Hepatocyte (in vitro differentiated cells): ENCODE results near the gene MED7. TPM values are rescaled to one million over a fixed set of nuclear protein-coding genes. Genes with fewer than 3 reads are reported as not detected.
"Not testable (repeated sequence)": the region's sequence is repeated elsewhere in the genome, so short reads cannot be mapped to it uniquely, and the experiment has no call there.

Source experiments
- DNase-seq: peaks from one replicate; pipeline ENCODE4 v3.0.0-alpha.2; 2016; ENCODE audit warnings: low spot score
- H2AFZ ChIP-seq: fragments of 200-600 bp; sonication (generic); 2 replicates; pipeline ENCODE4 v1.6.0; 2016; ENCODE audit warnings: antibody characterized with exemption, mild to moderate bottlenecking
- H3K27ac ChIP-seq: fragments of 200-600 bp; sonication (generic); 2 replicates; pipeline ENCODE4 v1.5.1; 2016; ENCODE audit warnings: mild to moderate bottlenecking
- H3K27me3 ChIP-seq: fragments of 200-600 bp; sonication (generic); 2 replicates; pipeline ENCODE4 v1.6.1; 2016
- H3K36me3 ChIP-seq: fragments of 200-600 bp; sonication (generic); replicated peaks from 2 replicates; pipeline ENCODE4 v1.5.1; 2016; ENCODE audit warnings: low read depth; ENCODE audit not compliant: insufficient read depth
- H3K4me1 ChIP-seq: fragments of 200-600 bp; sonication (generic); 2 replicates; pipeline ENCODE4 v1.5.1; 2016; ENCODE audit warnings: mild to moderate bottlenecking, moderate library complexity; ENCODE audit not compliant: insufficient read depth
- H3K4me2 ChIP-seq: fragments of 200-600 bp; sonication (generic); 2 replicates; pipeline ENCODE4 v1.6.0; 2016
- H3K4me3 ChIP-seq: fragments of 200-600 bp; sonication (generic); 2 replicates; pipeline ENCODE4 v1.5.1; 2016; ENCODE audit warnings: mild to moderate bottlenecking
- H3K79me2 ChIP-seq: fragments of 200-600 bp; sonication (generic); 2 replicates; pipeline ENCODE4 v1.6.0; 2017; ENCODE audit warnings: mild to moderate bottlenecking
- H3K9me2 ChIP-seq: fragments of 200-600 bp; sonication (generic); replicated peaks from 2 replicates; pipeline ENCODE4 v1.6.0; 2017; ENCODE audit warnings: mild to moderate bottlenecking; ENCODE audit not compliant: insufficient read depth
- H3K9me3 ChIP-seq: fragments of 200-600 bp; sonication (generic); 2 replicates; pipeline ENCODE4 v1.5.1; 2016; ENCODE audit warnings: low read depth, mild to moderate bottlenecking
- H4K20me1 ChIP-seq: fragments of 200-600 bp; sonication (generic); 2 replicates; pipeline ENCODE4 v1.6.0; 2016; ENCODE audit warnings: mild to moderate bottlenecking; ENCODE audit not compliant: insufficient read depth, poor library complexity, severe bottlenecking
- EZH2 ChIP-seq: fragments of 200-600 bp; sonication (generic); IDR thresholded peaks from 2 replicates; pipeline ENCODE4 v1.6.1; 2016; ENCODE audit warnings: antibody characterized with exemption, mild to moderate bottlenecking, borderline replicate concordance
- EZH2phosphoT487 ChIP-seq: fragments of 200-600 bp; sonication (generic); IDR thresholded peaks from one replicate; pipeline ENCODE4 v1.6.1; 2018; ENCODE audit warnings: antibody characterized with exemption, mild to moderate bottlenecking, low read depth, moderate library complexity; ENCODE audit not compliant: unreplicated experiment, severe bottlenecking
- WGBS: methylation state at CpG from one replicate; pipeline ENCODE4 v1.1.6; 2016; ENCODE audit warnings: low lambda C conversion rate; ENCODE audit errors: missing lambda C conversion rate; 5-methylcytosine and 5-hydroxymethylcytosine counted together
- polyA plus RNA-seq: library from polyadenylated mRNA; unstranded; fragments of >200 nt; fragmentation: Nextera tagmentation; extraction: Ambion mirVana; gene quantifications from 2 replicates; pipeline ENCODE4 v1.2.1, GENCODE V29; 2016
- total RNA-seq: library from RNA; depleted of rRNA; stranded (reverse); fragments of >200 nt; gene quantifications from 2 replicates; pipeline ENCODE4 v1.2.3, GENCODE V29; 2014
- TF ChIP-seq, protein P1 (sequence below): fragments of 200-600 bp; sonication (generic); IDR thresholded peaks from 2 replicates; pipeline ENCODE4 v1.5.1; 2016; ENCODE audit warnings: antibody characterized with exemption, mild to moderate bottlenecking; ENCODE audit not compliant: poor library complexity

MED7 gene
- total and polyA plus RNA-seq, 2 experiments from 2014 or later = 16.8 to 20.7 TPM

- Histone ChIP-seq H3K36me3 (no peaks in the 10 kb centered on the region), H4K20me1 (no peaks in the 10 kb centered on the region), H3K4me1 (no peaks in the 10 kb centered on the region), H3K27me3 (peaks cover 6% of the 10 kb centered on the region), H3K4me2 (no peak overlapping the region), H2AFZ (no peak overlapping the region), H3K27ac (no peak overlapping the region), H3K4me3 (no peak overlapping the region), H3K9me3 (no peaks in the 10 kb centered on the region), H3K9me2 (no peaks in the 10 kb centered on the region), H3K79me2 (no peaks in the 10 kb centered on the region)
- no peak for DNase-seq
- 62% methylated on average over 5 of the region's 5 CpGs for WGBS
- TF ChIP-seq, protein P1, sequence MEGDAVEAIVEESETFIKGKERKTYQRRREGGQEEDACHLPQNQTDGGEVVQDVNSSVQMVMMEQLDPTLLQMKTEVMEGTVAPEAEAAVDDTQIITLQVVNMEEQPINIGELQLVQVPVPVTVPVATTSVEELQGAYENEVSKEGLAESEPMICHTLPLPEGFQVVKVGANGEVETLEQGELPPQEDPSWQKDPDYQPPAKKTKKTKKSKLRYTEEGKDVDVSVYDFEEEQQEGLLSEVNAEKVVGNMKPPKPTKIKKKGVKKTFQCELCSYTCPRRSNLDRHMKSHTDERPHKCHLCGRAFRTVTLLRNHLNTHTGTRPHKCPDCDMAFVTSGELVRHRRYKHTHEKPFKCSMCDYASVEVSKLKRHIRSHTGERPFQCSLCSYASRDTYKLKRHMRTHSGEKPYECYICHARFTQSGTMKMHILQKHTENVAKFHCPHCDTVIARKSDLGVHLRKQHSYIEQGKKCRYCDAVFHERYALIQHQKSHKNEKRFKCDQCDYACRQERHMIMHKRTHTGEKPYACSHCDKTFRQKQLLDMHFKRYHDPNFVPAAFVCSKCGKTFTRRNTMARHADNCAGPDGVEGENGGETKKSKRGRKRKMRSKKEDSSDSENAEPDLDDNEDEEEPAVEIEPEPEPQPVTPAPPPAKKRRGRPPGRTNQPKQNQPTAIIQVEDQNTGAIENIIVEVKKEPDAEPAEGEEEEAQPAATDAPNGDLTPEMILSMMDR = no peak
- TF ChIP-seq EZH2 (no peak), EZH2phosphoT487 (no peak)
Measured at GRCh38 chr5:157187046-157187754, 44.5 kb upstream of the MED7 start.

- WGBS = 84% methylated on average over 11 of the region's 12 CpGs
- no peak overlapping the region for H3K4me2 ChIP-seq
- TF ChIP-seq, protein P1 = no peak
- no peak for TF ChIP-seq EZH2phosphoT487
- TF ChIP-seq EZH2 = no peak
- H2AFZ ChIP-seq = no peak overlapping the region
- H4K20me1 ChIP-seq = no peaks in the 10 kb centered on the region
- H3K36me3 ChIP-seq = no peaks in the 10 kb centered on the region
- no peak overlapping the region for H3K27ac ChIP-seq
- no peaks in the 10 kb centered on the region for H3K4me1 ChIP-seq
- DNase-seq = no peak
- no peak overlapping the region for H3K4me3 ChIP-seq
- peaks cover 9% of the 10 kb centered on the region for H3K27me3 ChIP-seq
- H3K79me2 ChIP-seq = no peaks in the 10 kb centered on the region
- H3K9me3 ChIP-seq = no peaks in the 10 kb centered on the region
- H3K9me2 ChIP-seq = no peaks in the 10 kb centered on the region
Measured at GRCh38 chr5:157186309-157187045, 43.8 kb upstream of the MED7 start.

GRCh38 chr5:157185122-157185521 lies 42.5 kb upstream of the MED7 start:
- WGBS = 94% methylated on average over 6 of the region's 6 CpGs
- not testable (repeated sequence) for H4K20me1 ChIP-seq, H3K4me1 ChIP-seq, H3K36me3 ChIP-seq, H3K9me2 ChIP-seq, H2AFZ ChIP-seq, H3K79me2 ChIP-seq, H3K4me3 ChIP-seq, H3K4me2 ChIP-seq, H3K27me3 ChIP-seq, H3K27ac ChIP-seq, DNase-seq, H3K9me3 ChIP-seq

DNA sequence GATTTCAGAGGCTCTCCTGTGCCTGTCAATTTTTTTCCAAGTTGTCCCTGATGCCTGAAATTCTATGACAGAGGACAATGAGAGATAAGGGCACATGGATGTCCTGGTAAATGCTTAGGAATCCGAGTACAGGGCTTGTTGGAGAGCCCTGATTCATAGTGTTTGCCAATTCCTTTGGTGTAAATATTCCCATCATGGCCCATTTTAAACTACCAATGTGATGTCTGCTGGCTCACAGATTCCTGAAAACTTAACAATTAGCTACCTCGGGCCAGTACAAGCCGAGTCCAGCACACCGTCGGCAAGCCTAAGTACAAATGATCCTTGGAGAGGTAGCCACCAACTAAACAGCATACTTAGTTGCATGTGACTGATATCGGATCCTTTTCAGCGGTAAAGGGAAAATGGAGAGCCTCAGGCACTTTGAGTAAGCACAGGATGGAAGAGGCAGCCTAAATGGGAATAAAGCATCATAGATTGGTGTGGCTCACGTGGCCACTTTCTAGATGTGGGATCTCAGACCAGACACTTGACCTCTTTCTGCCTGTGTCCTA lies 41.5 kb upstream of the MED7 start:
- H3K79me2 ChIP-seq = no peaks in the 10 kb centered on the region
- no peaks in the 10 kb centered on the region for H3K4me1 ChIP-seq
- H2AFZ ChIP-seq = no peak overlapping the region
- H3K4me3 ChIP-seq = no peak overlapping the region
- no peaks in the 10 kb centered on the region for H3K36me3 ChIP-seq
- DNase-seq = no peak
- H4K20me1 ChIP-seq = no peaks in the 10 kb centered on the region
- TF ChIP-seq EZH2 (no peak), EZH2phosphoT487 (no peak)
- TF ChIP-seq, protein P1 = no peak
- 85% methylated on average over 8 of the region's 8 CpGs for WGBS
- H3K27ac ChIP-seq = no peak overlapping the region
- no peaks in the 10 kb centered on the region for H3K9me3 ChIP-seq
- H3K9me2 ChIP-seq = no peaks in the 10 kb centered on the region
- peaks cover 9% of the 10 kb centered on the region for H3K27me3 ChIP-seq
- no peak overlapping the region for H3K4me2 ChIP-seq
